ENCODE measurements around the gene EIF4H.

DNA sequence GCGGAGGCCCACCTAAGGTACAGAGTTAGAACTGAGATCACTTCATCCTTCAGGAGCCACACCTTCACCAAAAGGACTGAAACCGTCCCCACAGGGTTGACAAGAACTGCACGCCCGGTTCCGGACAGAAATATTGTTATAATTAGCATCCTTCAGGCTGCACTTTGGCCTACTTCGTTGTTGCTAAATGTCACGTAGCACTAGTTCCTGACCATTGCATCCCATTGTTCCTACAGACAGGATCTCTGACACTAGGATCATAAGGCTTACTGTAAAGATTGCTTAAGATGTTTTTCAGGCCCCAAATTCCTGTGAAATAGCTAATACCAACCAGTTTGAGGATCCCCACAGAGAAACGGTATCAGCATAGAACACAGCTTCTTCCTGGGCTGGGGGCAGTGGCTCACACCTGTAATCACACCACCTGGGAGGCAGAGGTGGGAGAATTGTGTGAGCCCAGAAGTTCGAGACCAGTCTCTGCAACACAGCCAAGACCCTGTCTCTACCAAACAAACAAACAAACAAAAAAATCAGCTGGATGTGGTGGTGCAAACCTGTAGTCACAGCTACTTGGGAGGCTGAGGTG lies 18.3 kb upstream of the EIF4H start:
- TF ChIP-seq POLR2A (IDR thresholded peaks at IDR 0.05; ENCODE audit: low read depth, low read length) = no peak
- TF ChIP-seq POLR2AphosphoS5 (IDR thresholded peaks at IDR 0.05; ENCODE audit: low read depth, low read length) = no peak

Measured in GM12892 (cell line).